GM12878 (cell line): ENCODE results near the gene OR2AK2. TPM values are rescaled to one million over a fixed set of nuclear protein-coding genes. Genes with fewer than 3 reads are reported as not detected.

Experiments used
- ATAC-seq: fragments of 200-7000 bp; cut with Tn5 transposase; 3 replicates; pipeline ENCODE4 v1.9.1; 2020; ENCODE audit warnings: mild to moderate bottlenecking, moderate library complexity
- BruUV-seq: library from RNA; stranded (reverse); fragments of 400-500 nt; replicated peaks from 2 replicates; lab custom pipeline; 2021; lab: Mats Ljungman, UMichigan
- CTCF ChIA-PET: fragments of 300-600 bp; sonication (Branson Sonifier 250); formaldehyde crosslinking; extraction: SDS; loops from one replicate; lab custom pipeline; 2021; ENCODE audit warnings: inconsistent platforms; lab: Yijun Ruan, JAX
- POLR2A ChIA-PET: fragments of 350-600 bp; formaldehyde crosslinking; extraction: SDS; loops from one replicate; lab custom pipeline; 2021; ENCODE audit warnings: inconsistent platforms; lab: Charles Lee
- RAD21 ChIA-PET: fragments of 300-600 bp; sonication (Branson Sonifier 250); formaldehyde crosslinking; loops from one replicate; lab custom pipeline; 2023; ENCODE audit warnings: antibody characterized with exemption; ENCODE audit not compliant: unreplicated experiment; lab: Charles Lee
- SMC1A ChIA-PET: fragments of 300-600 bp; sonication (Branson Sonifier 250); formaldehyde crosslinking; loops from one replicate; lab custom pipeline; 2023; ENCODE audit not compliant: unreplicated experiment, uncharacterized antibody; lab: Charles Lee
- DNase-seq: peaks from one replicate; pipeline ENCODE4 v3.0.0-alpha.2; 2011; ENCODE audit warnings: low read depth, low spot score
- FAIRE-seq: peaks from 3 replicates; lab custom pipeline; 2011; peaks lifted over from hg19 to GRCh38; lab: Jason Lieb, UNC
- H2AFZ ChIP-seq: 2 replicates; pipeline ENCODE4 v1.6.0; 2011; ENCODE audit warnings: low read depth, low read length, control low read depth; ENCODE audit not compliant: control insufficient read depth
- H3K27ac ChIP-seq: 2 replicates; pipeline ENCODE4 v1.5.1; 2011; ENCODE audit warnings: control low read depth; ENCODE audit not compliant: control insufficient read depth, insufficient read depth
- H3K27me3 ChIP-seq, 2 experiments: replicated peaks in 1 of 2; 2 replicates each; pipeline versions ENCODE4 v1.6.0 to v1.6.1; 2011; ENCODE audit warnings: low read length in 1 of 2; ENCODE audit not compliant: control insufficient read depth in 2 of 2, insufficient read depth in 2 of 2
- H3K36me3 ChIP-seq, 2 experiments: 2 replicates each; pipeline ENCODE4 v1.5.1; 2011; ENCODE audit warnings: low read length in 1 of 2; ENCODE audit not compliant: control insufficient read depth in 2 of 2, insufficient read depth in 2 of 2
- H3K4me1 ChIP-seq: 2 replicates; pipeline ENCODE4 v1.6.1; 2011; ENCODE audit warnings: mild to moderate bottlenecking, low read length, moderate library complexity, mixed read lengths; ENCODE audit not compliant: control insufficient read depth, insufficient read depth
- H3K4me2 ChIP-seq: 2 replicates; pipeline ENCODE4 v1.6.0; 2011; ENCODE audit warnings: control low read depth; ENCODE audit not compliant: control insufficient read depth, insufficient read depth
- H3K4me3 ChIP-seq: fragments of 200-600 bp; sonication (generic); 2 replicates; pipeline ENCODE4 v1.5.1; 2016
- H3K79me2 ChIP-seq: 2 replicates; pipeline ENCODE4 v1.6.0; 2011; ENCODE audit warnings: low read length; ENCODE audit not compliant: control insufficient read depth, insufficient read depth
- H3K9ac ChIP-seq: 2 replicates; pipeline ENCODE4 v1.8.0; 2011; ENCODE audit warnings: low read length, control low read depth, mixed read lengths; ENCODE audit not compliant: control insufficient read depth, insufficient read depth
- H3K9me3 ChIP-seq: replicated peaks from 3 replicates; pipeline ENCODE4 v1.5.1; 2011; ENCODE audit warnings: mild to moderate bottlenecking, low read length; ENCODE audit not compliant: control insufficient read depth, insufficient read depth
- H4K20me1 ChIP-seq: 2 replicates; pipeline ENCODE4 v1.6.0; 2011; ENCODE audit not compliant: control insufficient read depth, insufficient read depth
- CBX5 ChIP-seq: sonication (generic); IDR thresholded peaks from 2 replicates; pipeline ENCODE4 v1.6.1; 2016; ENCODE audit warnings: low read depth, moderate library complexity, mild to moderate bottlenecking, inconsistent platforms
- EGR1 ChIP-seq, 2 experiments: IDR thresholded peaks; 1 replicate in 1 of 2; 2 replicates in 1 of 2; pipeline ENCODE4 v1.6.1; 2011 to 2012; ENCODE audit warnings: low read depth in 2 of 2, low read length in 2 of 2, borderline replicate concordance in 1 of 2, mild to moderate bottlenecking in 1 of 2, moderate library complexity in 1 of 2
- HCFC1 ChIP-seq: fragments of 150-350 bp; IDR thresholded peaks from 2 replicates; pipeline ENCODE4 v1.6.1; 2014; ENCODE audit warnings: low read length
- HDGF ChIP-seq: fragments of 450-650 bp; IDR thresholded peaks from 2 replicates; pipeline ENCODE4 v1.6.1; 2016; ENCODE audit warnings: antibody characterized with exemption
- IKZF2 ChIP-seq, 2 experiments: fragments of 450-650 bp; IDR thresholded peaks; 2 replicates each; pipeline ENCODE4 v1.6.1; 2017; ENCODE audit warnings: mild to moderate bottlenecking in 2 of 2, moderate library complexity in 2 of 2
- JUNB ChIP-seq: IDR thresholded peaks from 2 replicates; pipeline ENCODE4 v1.6.1; 2016; ENCODE audit warnings: antibody characterized with exemption, mild to moderate bottlenecking
- LARP7 ChIP-seq: fragments of 450-650 bp; IDR thresholded peaks from 2 replicates; pipeline ENCODE4 v1.6.1; 2017; ENCODE audit warnings: mild to moderate bottlenecking
- MTA3 ChIP-seq: IDR thresholded peaks from 2 replicates; pipeline ENCODE4 v1.6.1; 2012; ENCODE audit warnings: low read length, inconsistent platforms, borderline replicate concordance
- NFYB ChIP-seq: IDR thresholded peaks from 2 replicates; pipeline ENCODE4 v1.6.1; 2011; ENCODE audit warnings: low read depth, mild to moderate bottlenecking, low read length, improper control_type of control experiment, moderate library complexity; ENCODE audit not compliant: insufficient read depth
- RAD21 ChIP-seq: IDR thresholded peaks from 2 replicates; pipeline ENCODE4 v1.6.1; 2011; ENCODE audit warnings: mild to moderate bottlenecking, low read depth, low read length, moderate library complexity; ENCODE audit not compliant: insufficient read depth
- SIX5 ChIP-seq: IDR thresholded peaks from 2 replicates; pipeline ENCODE4 v1.6.1; 2011; ENCODE audit warnings: mild to moderate bottlenecking, low read depth, low read length, moderate library complexity; ENCODE audit not compliant: severe bottlenecking
- SREBF1 ChIP-seq: IDR thresholded peaks from 2 replicates; pipeline ENCODE4 v1.6.1; 2012; ENCODE audit warnings: mild to moderate bottlenecking, low read length
- TARDBP ChIP-seq: IDR thresholded peaks from 2 replicates; pipeline ENCODE4 v1.6.1; 2016; ENCODE audit warnings: borderline replicate concordance
- YBX1 ChIP-seq: fragments of 450-650 bp; IDR thresholded peaks from 2 replicates; pipeline ENCODE4 v1.6.1; 2016; ENCODE audit warnings: antibody characterized with exemption
- WGBS: methylation state at CpG from one replicate; pipeline ENCODE4 v1.1.6; 2016; ENCODE audit warnings: low lambda C conversion rate; ENCODE audit not compliant: insufficient replicate concordance, insufficient coverage; ENCODE audit errors: missing lambda C conversion rate; 5-methylcytosine and 5-hydroxymethylcytosine counted together
- in situ Hi-C: fragments of 300-500 bp; cut with MboI; formaldehyde crosslinking; loops from 9 replicates; pipeline ENCODE4 v1.14.3; 2018; ENCODE audit warnings: mixed read lengths
- intact Hi-C: fragments of 100-400 bp; cut with micrococcal nuclease; formaldehyde crosslinking; loops from one replicate; pipeline ENCODE4 v1.14.2; 2022; ENCODE audit not compliant: unreplicated experiment
- polyA plus RNA-seq, 11 experiments: library from polyadenylated mRNA; depleted of rRNA in 4 of 11; unstranded in 6 of 11; stranded (reverse) in 5 of 11; fragments of >200 nt; fragmentation: Nextera tagmentation in 4 of 11; fragmentation: Illumina TruSeq in 1 of 11; extraction: Ambion mirVana in 4 of 11; extraction: Trizol in 1 of 11; gene quantifications; 1 replicate in 1 of 11; 2 replicates in 10 of 11; pipeline versions ENCODE4 v1.2.1 to v1.2.3, GENCODE V29; 2011 to 2016; ENCODE audit warnings: inconsistent platforms in 2 of 11, missing spikeins in 2 of 11, low read depth in 1 of 11
- total RNA-seq, 4 experiments: library from RNA; depleted of rRNA in 3 of 4; stranded (reverse); fragments of >200 nt in 3 of 4; fragmentation: Illumina TruSeq in 1 of 4; extraction: Trizol in 1 of 4; gene quantifications; 2 replicates each; pipeline versions ENCODE4 v1.2.1 to v1.2.3, GENCODE V29; 2013 to 2021
- TF ChIP-seq, protein P1 (sequence below): IDR thresholded peaks from 2 replicates; pipeline ENCODE4 v1.6.1; 2011; ENCODE audit warnings: low read depth, mild to moderate bottlenecking, low read length, moderate library complexity, borderline replicate concordance; ENCODE audit errors: extremely low read depth

The OR2AK2 gene
- total and polyA plus RNA-seq, 10 of the 15 experiments (the other 5 are each of a cell fraction or from before 2014, with no cell fraction given) = 0.11 to 0.13 TPM; not detected in 8

DNA sequence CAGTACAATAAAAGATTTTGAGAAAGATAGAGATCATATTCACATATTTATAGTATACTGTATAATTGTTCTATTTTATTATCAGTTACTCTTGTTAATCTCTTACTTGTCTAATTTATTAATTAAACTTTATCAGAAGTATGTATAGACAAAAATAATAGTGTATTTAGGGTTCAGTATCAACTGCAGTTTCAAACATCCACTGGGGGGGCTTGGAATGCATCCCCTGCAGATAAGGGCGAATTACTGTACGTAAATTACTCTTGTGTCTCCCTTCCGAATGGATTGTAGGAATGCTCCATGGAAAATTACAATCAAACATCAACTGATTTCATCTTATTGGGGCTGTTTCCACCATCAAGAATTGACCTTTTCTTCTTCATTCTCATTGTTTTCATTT is 16.5 kb upstream of the OR2AK2 start, which contains the start of gene OR2L8 (continued):
- no peak for TF ChIP-seq NFYB
- TF ChIP-seq YBX1 = no peak
- no peak for TF ChIP-seq SREBF1
- no peak for TF ChIP-seq TARDBP
- no peak for TF ChIP-seq EGR1 (IDR thresholded peaks at IDR 0.05; ENCODE audit: borderline replicate concordance in 1 of 2, low read depth in 2 of 2, low read length in 2 of 2)
- TF ChIP-seq, protein P1, sequence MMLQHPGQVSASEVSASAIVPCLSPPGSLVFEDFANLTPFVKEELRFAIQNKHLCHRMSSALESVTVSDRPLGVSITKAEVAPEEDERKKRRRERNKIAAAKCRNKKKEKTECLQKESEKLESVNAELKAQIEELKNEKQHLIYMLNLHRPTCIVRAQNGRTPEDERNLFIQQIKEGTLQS = no peak
- no peak for TF ChIP-seq HDGF
- TF ChIP-seq JUNB = no peak
- no peak for TF ChIP-seq RAD21

DNA sequence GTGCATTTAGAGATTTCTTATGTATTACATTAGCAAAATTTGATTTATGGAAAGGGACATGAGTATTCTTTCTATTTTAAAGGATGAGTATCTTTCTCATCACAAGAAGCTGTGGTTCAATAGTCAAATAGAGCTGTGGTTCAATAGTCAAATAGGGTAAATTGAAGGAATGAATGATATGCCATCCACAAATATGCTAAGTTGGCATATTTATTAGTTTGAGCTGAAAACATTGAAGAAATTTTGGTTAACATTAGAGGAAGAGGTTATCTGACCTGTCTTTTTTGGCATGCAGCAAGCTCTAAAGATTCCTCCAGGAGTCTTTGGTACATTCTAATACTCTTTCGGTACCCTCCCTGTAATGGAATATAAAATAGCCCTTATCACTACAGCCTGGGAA is 11.6 kb upstream of the OR2AK2 start:
- no peak for FAIRE-seq
- H3K27me3 ChIP-seq = no peaks in the 10 kb centered on the region
- no peak overlapping the region for H3K4me3 ChIP-seq
- H3K9me3 ChIP-seq = no peaks in the 10 kb centered on the region
- no peak overlapping the region for H2AFZ ChIP-seq
- H3K4me1 ChIP-seq = no peaks in the 10 kb centered on the region
- no peaks in the 10 kb centered on the region for H3K36me3 ChIP-seq
- POLR2A ChIA-PET = no interaction called here
- TF ChIP-seq HCFC1 (no peak), SIX5 (no peak), IKZF2 (IDR thresholded peaks at IDR 0.05) (no peak), JUNB (no peak), MTA3 (no peak), LARP7 (no peak), CBX5 (no peak)
- H3K79me2 ChIP-seq = no peaks in the 10 kb centered on the region
- no peak overlapping the region for H3K27ac ChIP-seq
- no peak for DNase-seq
- SMC1A ChIA-PET = no interaction called here
- no peaks in the 10 kb centered on the region for H4K20me1 ChIP-seq
- RAD21 ChIA-PET = no interaction called here
- H3K4me2 ChIP-seq = no peak overlapping the region
- in situ Hi-C loops = no loop called here
- no peak overlapping the region for H3K9ac ChIP-seq
- intact Hi-C loops = no loop called here
- 69% methylated on average over 1 of the region's 1 CpG for WGBS
- BruUV-seq = no TSS peak
- CTCF ChIA-PET = interaction anchor here (0.6 kb wide), 1 partner anchor 20 kb away, joined by 3 read pairs; no protein-coding TSS in a partner anchor
- no peak for ATAC-seq
